Measurements from ENCODE around the gene TEX13B.

The TEX13B gene

GRCh38 chrX:107935664-107936433 is 46.3 kb downstream of the TEX13B start:
- DNase-seq, result no peak

DNA sequence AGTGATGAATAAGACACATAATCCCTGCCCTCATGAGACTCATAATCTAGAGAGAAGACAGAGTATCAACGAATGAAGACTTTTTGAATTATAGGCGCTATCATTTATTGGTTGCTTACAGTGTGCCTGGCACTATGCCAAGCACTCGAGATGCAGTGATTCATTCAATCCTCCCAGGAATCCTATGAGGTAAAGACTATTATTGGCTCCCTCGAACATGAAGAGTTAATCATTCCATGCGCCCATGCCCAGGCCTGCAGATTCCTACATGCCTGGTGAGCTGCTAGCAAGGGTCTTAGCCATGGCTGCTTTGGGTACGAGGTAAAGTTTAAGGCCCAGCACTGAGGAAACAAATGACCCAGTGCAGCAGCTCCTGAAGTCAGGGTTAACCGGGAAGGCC is 47.0 kb downstream of the TEX13B start:
- no peak for DNase-seq

GRCh38 chrX:107934262-107934661 is 47.9 kb downstream of the TEX13B start:
- no peak for DNase-seq

Data from NCI-H1092 treated with DMSO at 0.1 percent for 48 hours (cell line).